Activated naive CD8-positive, alpha-beta T cell treated with anti-CD3 and anti-CD28 coated beads for 36 hours (primary cell): ENCODE data around the gene DHCR24. TPM values are rescaled to one million over a fixed set of nuclear protein-coding genes. Genes with fewer than 3 reads are reported as not detected.

Experiments
- DNase-seq: peaks from one replicate; pipeline ENCODE4 v3.0.0; 2021
- H3K27ac Mint-ChIP-seq: one replicate; pipeline ENCODE4 v1.8.0; 2022; ENCODE audit warnings: mild to moderate bottlenecking, moderate library complexity, mixed read lengths
- H3K27me3 Mint-ChIP-seq: one replicate; pipeline ENCODE4 v1.8.0; 2022; ENCODE audit warnings: mild to moderate bottlenecking, mixed read lengths
- H3K36me3 Mint-ChIP-seq: one replicate; pipeline ENCODE4 v1.8.0; 2021; ENCODE audit warnings: mild to moderate bottlenecking, mixed read lengths
- H3K4me1 Mint-ChIP-seq: one replicate; pipeline ENCODE4 v1.8.0; 2021; ENCODE audit warnings: mixed read lengths
- H3K4me3 Mint-ChIP-seq: one replicate; pipeline ENCODE4 v1.8.0; 2022; ENCODE audit warnings: mild to moderate bottlenecking, moderate library complexity, mixed read lengths
- H3K9me3 Mint-ChIP-seq: one replicate; pipeline ENCODE4 v1.8.0; 2022; ENCODE audit warnings: mixed read lengths
- total RNA-seq, 2 experiments: library from RNA; stranded (reverse); gene quantifications; one replicate each; pipeline ENCODE4 v1.2.3, GENCODE V29; 2021

Gene DHCR24
- total RNA-seq, 2 experiments from 2014 or later, result 66.1 to 69.4 TPM

GRCh38 chr1:54834007-54834541 lies 52.9 kb downstream of the DHCR24 start:
- Mint-ChIP-seq H3K4me1 (no peaks in the 10 kb centered on the region), H3K4me3 (no peak overlapping the region), H3K27me3 (peaks cover 7% of the 10 kb centered on the region), H3K9me3 (peaks cover 3% of the 10 kb centered on the region), H3K27ac (no peak overlapping the region), H3K36me3 (peaks cover 3% of the 10 kb centered on the region)
- DNase-seq, result no peak

GRCh38 chr1:54833121-54833520 lies 53.9 kb downstream of the DHCR24 start:
- H3K27me3 Mint-ChIP-seq, result peaks cover 7% of the 10 kb centered on the region
- no peak for DNase-seq
- H3K4me1 Mint-ChIP-seq, result no peaks in the 10 kb centered on the region
- peaks cover 5% of the 10 kb centered on the region for H3K36me3 Mint-ChIP-seq
- no peak overlapping the region for H3K4me3 Mint-ChIP-seq
- no peak overlapping the region for H3K27ac Mint-ChIP-seq
- peaks cover 5% of the 10 kb centered on the region for H3K9me3 Mint-ChIP-seq

GRCh38 chr1:54826226-54826816 lies 60.7 kb downstream of the DHCR24 start:
- H3K4me1 Mint-ChIP-seq, result no peaks in the 10 kb centered on the region
- H3K36me3 Mint-ChIP-seq, result peaks cover 13% of the 10 kb centered on the region
- no peak overlapping the region for H3K4me3 Mint-ChIP-seq
- no peak for DNase-seq
- H3K27me3 Mint-ChIP-seq, result no peaks in the 10 kb centered on the region
- H3K27ac Mint-ChIP-seq, result no peak overlapping the region
- H3K9me3 Mint-ChIP-seq, result peaks cover 17% of the 10 kb centered on the region

GRCh38 chr1:54825696-54826095 lies 61.3 kb downstream of the DHCR24 start:
- DNase-seq, result no peak
- Mint-ChIP-seq H3K4me1 (no peaks in the 10 kb centered on the region), H3K9me3 (peaks cover 17% of the 10 kb centered on the region), H3K27me3 (no peaks in the 10 kb centered on the region), H3K27ac (no peak overlapping the region), H3K36me3 (peaks cover 10% of the 10 kb centered on the region), H3K4me3 (no peak overlapping the region)

GRCh38 chr1:54823670-54824069 lies 63.3 kb downstream of the DHCR24 start:
- Mint-ChIP-seq H3K4me3 (no peak overlapping the region), H3K4me1 (no peaks in the 10 kb centered on the region), H3K36me3 (peaks cover 9% of the 10 kb centered on the region), H3K27me3 (no peaks in the 10 kb centered on the region), H3K27ac (no peak overlapping the region), H3K9me3 (peaks cover 15% of the 10 kb centered on the region)
- no peak for DNase-seq

- H3K27me3 Mint-ChIP-seq, result no peaks in the 10 kb centered on the region
- H3K4me3 Mint-ChIP-seq, result no peak overlapping the region
- H3K36me3 Mint-ChIP-seq, result peaks cover 2% of the 10 kb centered on the region
- peaks cover 10% of the 10 kb centered on the region for H3K9me3 Mint-ChIP-seq
- peaks cover 5% of the 10 kb centered on the region for H3K4me1 Mint-ChIP-seq
- DNase-seq, result no peak
- H3K27ac Mint-ChIP-seq, result no peak overlapping the region
Measured at GRCh38 chr1:54819733-54820132, 67.3 kb downstream of the DHCR24 start.

GRCh38 chr1:54819195-54819536 lies 67.8 kb downstream of the DHCR24 start:
- no peaks in the 10 kb centered on the region for H3K27me3 Mint-ChIP-seq
- H3K4me1 Mint-ChIP-seq, result peaks cover 5% of the 10 kb centered on the region
- peaks cover 5% of the 10 kb centered on the region for H3K9me3 Mint-ChIP-seq
- H3K27ac Mint-ChIP-seq, result no peak overlapping the region
- H3K4me3 Mint-ChIP-seq, result no peak overlapping the region
- peaks cover 2% of the 10 kb centered on the region for H3K36me3 Mint-ChIP-seq
- no peak for DNase-seq

- no peak overlapping the region for H3K27ac Mint-ChIP-seq
- H3K4me3 Mint-ChIP-seq, result no peak overlapping the region
- no peaks in the 10 kb centered on the region for H3K27me3 Mint-ChIP-seq
- DNase-seq, result no peak
- peaks cover 5% of the 10 kb centered on the region for H3K4me1 Mint-ChIP-seq
- peaks cover 2% of the 10 kb centered on the region for H3K36me3 Mint-ChIP-seq
- peaks cover 2% of the 10 kb centered on the region for H3K9me3 Mint-ChIP-seq
Measured at GRCh38 chr1:54818461-54819194, 68.4 kb downstream of the DHCR24 start.

- Mint-ChIP-seq H3K27me3 (no peaks in the 10 kb centered on the region), H3K4me3 (no peak overlapping the region), H3K27ac (no peak overlapping the region), H3K36me3 (no peaks in the 10 kb centered on the region), H3K9me3 (no peaks in the 10 kb centered on the region), H3K4me1 (peaks cover 7% of the 10 kb centered on the region)
- DNase-seq, result no peak
Measured at GRCh38 chr1:54816951-54817350, 70.0 kb downstream of the DHCR24 start.

GRCh38 chr1:54816130-54816529 lies 70.9 kb downstream of the DHCR24 start:
- H3K27me3 Mint-ChIP-seq, result no peaks in the 10 kb centered on the region
- H3K27ac Mint-ChIP-seq, result no peak overlapping the region
- no peak for DNase-seq
- no peak overlapping the region for H3K4me3 Mint-ChIP-seq
- H3K9me3 Mint-ChIP-seq, result no peaks in the 10 kb centered on the region
- peaks cover 7% of the 10 kb centered on the region for H3K4me1 Mint-ChIP-seq
- no peaks in the 10 kb centered on the region for H3K36me3 Mint-ChIP-seq

- no peaks in the 10 kb centered on the region for H3K27me3 Mint-ChIP-seq
- H3K27ac Mint-ChIP-seq, result no peak overlapping the region
- H3K4me1 Mint-ChIP-seq, result peaks cover 7% of the 10 kb centered on the region
- DNase-seq, result no peak
- no peak overlapping the region for H3K4me3 Mint-ChIP-seq
- no peaks in the 10 kb centered on the region for H3K36me3 Mint-ChIP-seq
- H3K9me3 Mint-ChIP-seq, result no peaks in the 10 kb centered on the region
Measured at GRCh38 chr1:54815086-54815876, 71.7 kb downstream of the DHCR24 start.

- Mint-ChIP-seq H3K9me3 (no peaks in the 10 kb centered on the region), H3K4me3 (no peak overlapping the region), H3K4me1 (peaks cover 7% of the 10 kb centered on the region), H3K27ac (no peak overlapping the region), H3K27me3 (no peaks in the 10 kb centered on the region), H3K36me3 (no peaks in the 10 kb centered on the region)
- no peak for DNase-seq
Measured at GRCh38 chr1:54814571-54814970, 72.4 kb downstream of the DHCR24 start.

- Mint-ChIP-seq H3K4me1 (peaks cover 7% of the 10 kb centered on the region), H3K27me3 (no peaks in the 10 kb centered on the region), H3K4me3 (no peak overlapping the region), H3K27ac (no peak overlapping the region), H3K9me3 (no peaks in the 10 kb centered on the region), H3K36me3 (no peaks in the 10 kb centered on the region)
- DNase-seq, result no peak
Measured at GRCh38 chr1:54814126-54814498, 72.9 kb downstream of the DHCR24 start.

GRCh38 chr1:54813485-54814125 lies 73.4 kb downstream of the DHCR24 start:
- H3K9me3 Mint-ChIP-seq, result no peaks in the 10 kb centered on the region
- no peak for DNase-seq
- H3K36me3 Mint-ChIP-seq, result no peaks in the 10 kb centered on the region
- H3K4me1 Mint-ChIP-seq, result peaks cover 7% of the 10 kb centered on the region
- H3K4me3 Mint-ChIP-seq, result no peak overlapping the region
- H3K27ac Mint-ChIP-seq, result no peak overlapping the region
- H3K27me3 Mint-ChIP-seq, result no peaks in the 10 kb centered on the region
